GM18507 (cell line): Measurements from ENCODE around the gene ZNF532.

Experiments
- DNase-seq: peaks from one replicate; pipeline ENCODE4 v3.0.0; 2011; ENCODE audit warnings: low read depth; ENCODE audit not compliant: insufficient read length; ENCODE audit errors: extremely low spot score
- FAIRE-seq: peaks from 2 replicates; lab custom pipeline; 2011; peaks lifted over from hg19 to GRCh38; lab: Jason Lieb, UNC

The ZNF532 gene

DNA sequence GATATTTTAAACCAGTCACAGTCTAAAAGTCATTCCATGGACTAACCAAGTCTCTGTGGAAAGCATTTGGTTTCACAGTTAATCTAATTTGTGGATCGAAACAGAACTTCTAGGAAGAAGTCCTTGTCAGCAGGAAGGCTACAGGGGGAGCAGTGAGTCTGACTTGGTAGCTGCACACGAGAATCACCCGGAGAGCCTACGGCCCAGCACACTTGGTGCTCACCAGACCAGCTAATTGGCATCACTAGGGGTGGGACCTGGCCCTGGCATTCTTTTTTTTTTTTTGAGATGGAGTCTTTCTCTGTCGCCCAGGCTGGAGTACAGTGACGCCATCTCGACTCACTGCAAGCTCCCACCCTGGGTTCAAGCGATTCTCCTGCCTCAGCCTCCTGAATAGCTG lies 97.7 kb downstream of the ZNF532 start:
- DNase-seq (no peak), FAIRE-seq (no peak)

DNA sequence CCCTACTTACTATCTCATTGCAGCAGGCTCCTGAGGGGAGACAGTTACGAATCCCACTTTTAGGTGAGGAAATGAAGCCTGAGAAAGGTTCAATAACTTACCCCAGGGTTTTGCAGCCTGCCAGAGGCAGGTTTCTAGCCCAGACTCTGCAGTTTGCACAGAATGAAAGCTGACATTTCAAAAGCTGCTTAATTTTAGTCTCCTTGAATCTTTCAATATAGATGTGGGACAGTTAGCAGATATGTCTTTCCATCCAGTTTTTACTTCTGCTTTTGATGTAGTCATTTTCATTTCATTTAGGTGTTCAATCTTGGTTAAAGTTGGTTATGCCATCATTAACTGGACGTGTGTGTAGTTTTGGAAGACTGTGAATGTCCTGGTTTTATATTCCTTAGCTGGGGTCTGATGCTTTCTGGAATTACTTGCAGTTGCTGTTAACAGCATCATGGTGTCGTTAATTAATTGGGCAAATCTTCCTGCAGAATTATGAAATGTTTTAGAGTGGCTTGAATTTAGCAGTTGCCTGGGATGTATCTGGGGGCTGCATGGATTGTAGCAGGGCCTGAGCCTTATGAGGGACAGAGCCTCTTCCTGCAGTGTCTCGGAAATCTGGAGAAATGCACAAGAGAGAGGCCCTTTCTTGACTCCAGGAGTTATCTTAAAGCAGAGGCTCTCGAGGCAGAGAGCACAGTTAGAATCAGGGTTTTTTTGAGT lies 100.8 kb downstream of the ZNF532 start:
- FAIRE-seq, result peak; percentile 72
- DNase-seq, result no peak

DNA sequence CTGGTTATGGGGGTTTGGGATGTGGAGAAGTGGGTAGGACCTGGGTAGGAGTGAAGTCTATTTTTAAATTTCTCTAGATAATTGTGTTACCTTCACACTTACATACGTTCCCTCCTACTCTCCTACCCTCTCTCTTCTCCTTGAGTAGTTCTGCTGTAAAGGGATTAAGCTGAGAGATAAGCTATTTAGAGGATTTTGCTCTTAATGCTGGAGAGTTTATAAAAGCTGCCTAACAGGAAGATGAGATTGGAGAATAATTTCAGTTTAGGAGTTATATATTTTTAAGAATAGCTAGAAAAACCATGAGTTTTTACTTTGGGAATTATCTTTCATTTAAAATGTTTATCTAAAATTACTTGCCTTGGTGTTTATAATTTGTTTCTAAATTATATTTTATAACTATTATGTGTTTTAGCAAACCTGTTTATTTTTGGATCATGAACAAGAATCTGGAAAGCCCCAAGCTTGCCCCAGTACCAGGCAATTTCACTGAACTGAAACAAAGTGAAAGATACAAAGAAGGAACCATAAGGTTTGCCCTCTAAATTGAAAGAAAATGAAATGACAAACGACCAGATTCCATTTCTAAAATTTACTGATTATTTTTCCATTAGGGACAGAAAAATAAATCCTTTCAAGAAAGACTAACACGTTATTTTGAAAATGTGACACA lies 101.5 kb downstream of the ZNF532 start:
- DNase-seq, result no peak
- FAIRE-seq, result peak; percentile 85

DNA sequence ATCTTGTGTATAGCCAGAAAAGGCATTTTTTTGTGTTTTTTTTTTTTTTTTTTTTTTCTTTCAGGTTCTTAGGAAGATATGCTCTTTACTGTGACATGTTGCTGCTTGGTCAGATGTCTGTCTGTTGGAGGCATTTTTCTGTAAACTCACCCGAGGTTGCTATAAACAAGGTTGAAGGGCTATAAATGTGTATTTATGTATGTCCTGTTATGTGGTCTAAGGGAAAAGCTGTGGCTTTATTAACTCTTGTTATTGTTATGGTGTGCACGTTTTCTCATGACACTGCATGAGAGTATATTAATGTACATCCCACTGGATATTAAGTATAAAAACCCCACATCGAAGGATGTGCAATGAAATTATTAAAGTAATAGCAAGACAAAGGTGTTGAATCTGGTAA lies 102.0 kb downstream of the ZNF532 start:
- no peak for FAIRE-seq
- no peak for DNase-seq

DNA sequence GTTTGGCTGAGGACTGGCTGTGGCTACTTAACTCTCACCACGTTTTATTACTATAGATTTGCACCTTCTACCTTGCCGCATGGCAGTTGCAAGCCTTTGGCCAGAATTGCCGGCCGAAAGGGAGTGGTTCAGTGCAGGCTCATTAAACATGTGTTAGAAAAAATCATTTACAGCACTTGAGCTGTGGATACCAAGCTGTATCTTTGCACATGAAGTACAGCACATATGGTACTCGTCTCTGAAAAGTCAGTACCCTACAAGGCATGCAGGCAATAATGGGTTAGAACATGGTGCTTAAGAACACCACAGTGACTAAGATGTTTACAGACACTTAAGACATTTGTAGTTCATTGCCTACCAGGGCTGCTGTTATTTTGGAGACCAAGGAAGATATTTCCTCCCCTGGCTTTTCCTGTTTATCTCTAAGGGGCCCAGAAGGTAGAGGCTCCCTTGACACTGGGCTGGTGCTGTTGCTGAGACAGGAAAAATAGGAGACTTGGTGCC lies 103.1 kb downstream of the ZNF532 start:
- FAIRE-seq (no peak), DNase-seq (no peak)

DNA sequence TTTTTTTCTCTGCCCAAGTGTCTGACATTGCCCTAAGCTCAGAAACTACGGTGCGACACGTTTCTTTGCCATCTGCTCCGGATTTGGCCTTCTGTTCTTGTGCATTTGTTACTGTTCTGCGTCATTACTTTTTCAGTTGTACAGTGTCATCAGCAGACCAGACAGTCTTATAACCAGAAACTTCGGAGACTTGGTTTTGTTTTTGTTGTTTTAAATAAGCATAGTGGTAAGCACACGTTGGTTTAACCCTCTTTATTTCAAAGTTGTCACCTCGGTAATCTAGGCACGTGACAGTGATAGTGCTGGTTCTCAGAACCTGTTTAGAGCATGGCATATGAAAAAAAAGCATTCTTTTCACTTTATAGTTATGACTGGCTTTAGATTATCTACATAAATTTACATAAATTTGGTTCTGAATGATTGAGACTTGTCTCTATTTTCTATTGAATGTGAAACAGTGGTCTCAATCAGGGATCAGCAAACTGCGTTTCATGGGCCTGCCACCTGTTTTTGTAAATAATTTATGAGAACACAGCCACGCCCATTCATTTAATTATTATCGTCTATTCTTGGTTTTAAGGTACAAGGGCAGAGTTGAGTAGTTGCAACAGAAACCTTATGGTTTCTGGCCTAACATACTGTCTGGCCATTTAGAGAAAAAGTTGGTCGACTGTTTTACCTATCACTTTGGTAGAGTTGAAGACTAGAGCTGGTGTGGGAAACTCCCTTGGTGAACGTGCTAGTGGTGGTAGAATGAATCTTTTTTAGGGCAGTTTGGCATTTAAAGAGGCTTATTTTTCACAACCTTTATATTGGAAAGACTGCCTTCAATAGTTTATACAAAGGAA lies 106.5 kb downstream of the ZNF532 start:
- DNase-seq (no peak), FAIRE-seq (peak; percentile 99)

DNA sequence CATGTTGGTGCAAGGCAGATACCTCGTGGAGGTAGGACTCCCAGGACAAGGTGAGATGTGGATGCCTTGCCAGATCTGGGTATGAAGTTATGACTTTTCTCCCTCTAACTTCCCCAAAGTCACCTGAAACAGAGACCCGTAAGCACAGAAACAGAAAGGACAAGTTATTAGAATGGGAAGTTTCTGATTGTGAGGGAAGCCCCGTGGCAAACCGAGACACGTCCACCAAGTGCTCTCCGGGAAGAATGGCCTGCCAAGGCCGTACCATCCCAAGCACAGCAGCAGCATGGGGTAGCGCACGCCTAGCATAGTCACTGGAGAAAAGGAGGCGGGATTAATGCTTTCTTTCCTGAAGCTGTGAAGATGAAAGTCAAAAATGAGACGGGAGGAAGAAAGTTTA lies 110.6 kb downstream of the ZNF532 start:
- DNase-seq (no peak), FAIRE-seq (peak; percentile 87)

DNA sequence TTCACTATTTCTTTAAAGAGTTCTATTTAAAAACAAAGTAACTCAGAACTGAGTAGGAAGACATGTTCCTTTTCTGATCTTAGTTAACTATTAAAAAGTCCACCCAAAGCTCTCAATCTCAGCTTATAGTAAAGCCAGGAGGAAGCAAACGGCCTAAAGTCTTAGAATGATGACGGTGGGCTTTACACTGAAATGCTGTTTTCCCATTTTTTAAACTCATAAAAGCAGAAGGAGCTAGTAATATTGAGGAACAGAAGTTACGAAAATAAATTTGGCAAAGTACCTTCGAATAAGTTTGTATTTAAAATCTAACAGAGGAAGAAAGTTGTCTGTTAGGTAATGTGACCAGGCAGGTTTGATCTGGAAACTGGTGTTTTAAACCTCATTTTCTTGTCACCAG lies 111.1 kb downstream of the ZNF532 start:
- no peak for FAIRE-seq
- DNase-seq, result no peak

DNA sequence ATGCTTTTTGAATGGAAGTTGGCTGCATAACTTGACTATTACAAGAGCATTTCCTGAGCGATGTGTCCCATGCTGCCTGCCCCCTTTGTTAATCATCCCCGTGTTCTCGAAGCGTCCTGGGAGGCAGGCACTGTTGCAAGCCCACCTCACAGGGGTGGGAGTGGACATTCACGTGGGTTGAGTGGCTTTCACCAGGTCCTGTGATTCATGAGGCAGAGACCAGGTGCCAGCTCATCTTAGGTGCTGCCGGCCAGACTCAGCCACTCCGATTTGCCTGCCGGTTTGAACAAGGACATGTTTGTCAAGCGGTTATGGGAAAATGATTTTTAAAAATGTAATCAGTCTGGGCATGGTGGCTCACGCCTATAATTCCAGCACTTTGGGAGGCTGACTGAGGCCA lies 112.5 kb downstream of the ZNF532 start:
- no peak for FAIRE-seq

DNA sequence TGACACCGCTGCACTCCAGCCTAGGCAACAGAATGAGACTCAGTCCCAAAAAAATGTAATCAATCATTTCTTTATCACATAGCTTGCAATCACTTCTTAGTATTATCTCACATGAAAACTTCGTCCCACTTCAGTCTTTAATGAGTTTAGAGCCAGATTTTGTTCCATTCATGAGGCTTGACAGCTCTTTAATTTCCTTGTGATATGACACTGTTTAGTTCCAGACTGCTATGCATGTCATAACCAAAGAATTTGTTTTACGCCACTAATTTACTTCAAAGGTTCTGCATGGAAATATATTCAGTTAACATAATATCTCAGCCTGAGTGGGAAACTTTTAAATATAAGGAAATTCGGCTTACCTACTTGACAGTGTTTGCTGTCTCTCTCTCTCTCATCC lies 113.1 kb downstream of the ZNF532 start:
- no peak for FAIRE-seq
- DNase-seq, result no peak

More for the DNA sequence above, 112.5 kb downstream of the ZNF532 start:
- DNase-seq, result no peak

DNA sequence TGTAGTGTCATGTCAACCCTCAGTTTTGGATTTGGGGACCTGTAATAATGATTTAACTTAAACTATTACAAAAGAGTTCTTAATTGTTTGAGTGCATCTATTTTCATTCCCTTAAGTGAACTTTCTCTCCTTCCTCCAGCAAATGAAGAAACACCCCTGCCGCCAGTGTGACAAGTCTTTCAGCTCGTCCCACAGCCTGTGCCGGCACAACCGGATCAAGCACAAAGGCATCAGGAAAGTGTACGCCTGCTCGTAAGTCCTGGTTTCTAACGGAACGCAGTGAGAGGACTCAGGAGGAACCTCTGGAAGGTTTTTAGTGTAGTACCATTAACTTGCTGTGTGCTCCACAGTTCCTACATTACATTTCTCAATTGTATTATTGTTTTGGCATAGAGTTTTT lies 114.2 kb downstream of the ZNF532 start:
- FAIRE-seq, result no peak
- no peak for DNase-seq

DNA sequence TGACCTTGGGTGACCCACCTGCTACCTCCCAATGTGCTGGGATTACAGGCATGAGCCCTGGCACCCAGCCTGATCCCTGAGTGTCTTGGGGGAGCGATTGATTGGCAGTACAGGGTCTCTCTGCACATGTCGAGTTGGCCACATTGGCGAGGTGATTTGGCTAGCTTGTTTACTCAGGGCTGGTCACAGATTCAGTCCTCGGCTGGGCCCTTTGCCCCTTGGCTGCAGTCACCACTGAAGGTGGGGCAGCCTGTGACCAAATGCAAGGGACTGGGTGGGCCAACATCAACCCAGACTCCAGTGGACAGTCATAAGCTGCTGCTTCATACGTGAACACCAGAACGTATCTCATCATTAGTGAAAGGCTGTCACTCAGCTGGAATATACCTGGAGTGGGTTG lies 114.9 kb downstream of the ZNF532 start:
- DNase-seq, result no peak

DNA sequence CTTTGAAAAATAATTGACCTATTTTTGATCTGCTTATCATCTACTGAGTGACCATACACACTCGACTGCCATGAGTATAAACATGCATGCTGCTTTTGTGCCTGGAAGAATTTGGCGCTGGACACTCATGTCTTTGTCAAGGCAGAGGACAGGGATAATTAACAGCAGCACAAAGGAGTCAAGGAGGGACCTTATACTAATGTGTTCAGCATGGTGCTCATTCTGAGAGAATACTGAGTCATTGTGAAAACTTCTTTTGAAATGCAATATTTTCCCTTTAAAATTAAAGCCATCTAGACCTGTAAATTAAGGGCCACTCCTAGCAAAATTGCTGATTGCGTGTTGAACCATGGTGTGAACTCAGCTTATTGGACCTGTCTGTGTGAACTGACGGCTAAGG lies 116.3 kb downstream of the ZNF532 start:
- FAIRE-seq (no peak), DNase-seq (no peak)

More for the DNA sequence above, 114.9 kb downstream of the ZNF532 start:
- no peak for FAIRE-seq

DNA sequence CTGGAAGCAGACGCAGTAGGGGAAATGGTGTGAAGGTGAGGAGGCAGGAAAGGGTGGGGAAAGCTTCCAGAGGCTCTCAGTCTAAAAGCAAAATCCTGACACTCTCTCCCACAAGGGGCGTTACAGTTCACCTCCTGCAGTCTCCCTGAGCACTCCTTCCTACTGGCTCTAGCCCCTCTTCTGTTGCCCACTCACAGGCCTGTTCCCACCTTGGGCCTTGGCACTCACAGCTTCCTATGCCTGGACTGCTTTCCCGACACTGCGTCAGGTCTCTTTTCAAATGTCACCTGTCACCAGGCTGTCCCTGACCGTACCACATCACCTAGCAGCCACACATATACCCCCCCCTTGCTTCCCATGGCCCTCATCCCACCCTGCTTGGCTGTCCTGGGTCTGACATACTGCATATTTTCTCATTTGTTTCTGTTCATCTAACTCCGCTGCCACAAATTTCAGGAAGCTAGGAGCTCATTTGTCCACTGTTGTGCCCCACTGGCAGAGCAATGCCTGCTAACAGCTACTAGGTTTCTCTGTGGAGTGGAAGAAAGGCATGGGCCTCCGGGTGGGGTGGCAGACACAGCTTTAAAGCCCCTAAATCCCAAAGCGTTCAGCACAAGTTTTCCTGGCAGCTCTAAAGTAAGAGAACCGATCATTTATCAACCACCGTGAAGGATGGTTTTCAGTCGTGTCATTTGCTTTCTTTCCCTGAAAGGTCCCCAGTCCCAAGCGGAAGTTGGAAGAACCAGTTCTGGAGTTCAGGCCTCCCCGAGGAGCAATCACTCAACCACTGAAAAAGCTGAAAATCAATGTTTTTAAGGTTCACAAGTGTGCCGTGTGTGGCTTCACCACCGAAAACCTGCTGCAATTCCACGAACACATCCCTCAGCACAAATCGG lies 118.8 kb downstream of the ZNF532 start:
- FAIRE-seq, result no peak
- no peak for DNase-seq

DNA sequence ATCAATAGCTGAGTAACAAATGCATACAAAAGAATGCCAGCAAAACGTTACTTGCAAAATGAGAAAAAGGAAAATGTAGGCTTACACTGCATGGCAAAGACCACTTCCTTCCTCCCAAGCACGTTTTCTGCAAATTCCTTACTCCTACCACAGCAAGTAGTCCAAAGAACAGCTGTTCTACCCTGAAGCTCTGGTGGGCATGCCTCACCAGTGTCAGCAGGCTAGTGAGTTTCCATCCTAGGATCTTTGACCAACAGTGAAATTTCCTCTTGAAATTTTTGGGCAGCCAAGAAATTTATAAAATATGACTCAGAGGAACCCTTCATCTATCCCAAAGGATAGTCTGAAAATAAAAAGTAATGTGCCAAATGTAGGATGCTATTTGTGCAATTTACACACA lies 123.9 kb downstream of the ZNF532 start:
- FAIRE-seq (no peak), DNase-seq (no peak)

DNA sequence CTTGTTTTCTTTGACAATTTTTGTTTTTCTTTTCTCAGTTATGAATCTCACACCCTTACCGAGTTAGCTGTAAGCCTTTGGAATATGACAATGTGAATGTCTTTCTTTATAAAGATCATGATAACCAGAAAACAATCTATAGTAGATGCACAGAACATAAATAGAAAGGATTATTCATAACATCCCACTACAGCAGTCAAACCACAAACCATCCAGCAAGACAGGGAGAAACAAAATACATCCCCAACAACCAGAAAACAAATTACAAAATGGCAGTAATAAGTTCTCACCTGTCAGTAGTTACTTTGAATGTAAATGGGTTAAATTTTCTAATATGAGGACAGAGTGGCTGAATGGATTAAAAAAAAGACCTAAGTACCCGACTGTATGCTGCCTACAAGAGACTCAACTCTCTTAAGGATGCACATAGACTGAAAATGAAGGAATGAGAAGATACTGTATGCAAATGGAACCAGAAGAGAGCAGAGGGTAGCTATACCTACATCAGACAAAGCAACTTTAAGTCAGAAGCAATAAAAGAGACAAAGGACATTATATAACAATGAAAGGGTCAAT lies 124.6 kb downstream of the ZNF532 start:
- no peak for FAIRE-seq
- DNase-seq, result no peak

DNA sequence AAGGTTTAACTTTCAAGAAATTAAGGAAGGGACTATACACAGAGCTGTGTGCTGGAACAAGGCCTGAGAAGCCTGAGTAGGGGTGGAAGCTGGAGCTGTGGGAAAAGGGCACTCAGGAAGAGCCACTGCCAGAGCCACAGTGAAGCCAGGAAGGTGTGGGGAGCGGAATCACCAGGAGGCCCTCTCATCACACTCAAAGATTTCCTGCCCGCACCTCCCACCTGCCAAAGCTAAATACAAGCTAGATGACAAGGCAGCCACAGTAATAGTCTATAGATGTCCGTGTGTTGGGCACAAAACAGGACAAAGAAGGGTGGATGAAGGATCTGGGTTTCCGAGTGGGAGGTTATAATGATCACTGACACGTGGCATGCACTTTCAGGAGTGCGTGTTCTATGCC lies 126.0 kb downstream of the ZNF532 start:
- FAIRE-seq (peak; percentile 15), DNase-seq (no peak)

DNA sequence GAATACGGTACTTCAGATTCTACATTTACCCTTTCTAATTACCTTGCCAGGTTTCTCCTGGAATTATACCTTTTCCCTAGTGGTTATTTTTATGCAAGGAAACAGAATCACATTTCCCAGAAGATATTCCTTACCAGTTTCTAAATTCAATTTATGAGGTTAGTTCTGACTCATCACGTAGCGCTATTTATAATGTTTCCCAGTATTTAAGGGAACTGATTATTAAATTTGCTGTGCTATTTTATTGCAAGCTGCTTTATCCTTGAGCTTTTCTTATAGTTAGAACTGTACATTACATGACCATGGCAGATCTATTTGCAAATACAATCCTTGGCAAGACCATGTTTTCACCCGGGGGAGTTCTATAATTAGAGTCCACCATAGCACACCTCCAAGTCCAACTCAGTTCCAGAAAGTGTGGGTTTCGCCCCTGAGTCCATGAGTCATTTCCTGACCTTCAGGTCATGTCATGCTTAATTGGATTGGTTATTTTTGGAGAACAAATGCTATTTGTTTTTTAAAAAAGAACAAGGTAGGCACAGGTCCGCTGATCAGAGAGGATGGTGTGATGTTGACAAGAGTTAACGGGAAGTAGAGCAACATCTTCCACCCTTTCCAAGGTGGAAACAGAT lies 126.6 kb downstream of the ZNF532 start:
- FAIRE-seq (peak; percentile 84), DNase-seq (peak; percentile 22)
